ENCODE measurements around the gene ADRA2C.

GRCh38 chr4:3785292-3785565, 19.0 kb downstream of the ADRA2C start:
- TF ChIP-seq, protein P1, sequence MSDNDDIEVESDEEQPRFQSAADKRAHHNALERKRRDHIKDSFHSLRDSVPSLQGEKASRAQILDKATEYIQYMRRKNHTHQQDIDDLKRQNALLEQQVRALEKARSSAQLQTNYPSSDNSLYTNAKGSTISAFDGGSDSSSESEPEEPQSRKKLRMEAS (IDR thresholded peaks at IDR 0.05): no peak
- TF ChIP-seq, protein P2, sequence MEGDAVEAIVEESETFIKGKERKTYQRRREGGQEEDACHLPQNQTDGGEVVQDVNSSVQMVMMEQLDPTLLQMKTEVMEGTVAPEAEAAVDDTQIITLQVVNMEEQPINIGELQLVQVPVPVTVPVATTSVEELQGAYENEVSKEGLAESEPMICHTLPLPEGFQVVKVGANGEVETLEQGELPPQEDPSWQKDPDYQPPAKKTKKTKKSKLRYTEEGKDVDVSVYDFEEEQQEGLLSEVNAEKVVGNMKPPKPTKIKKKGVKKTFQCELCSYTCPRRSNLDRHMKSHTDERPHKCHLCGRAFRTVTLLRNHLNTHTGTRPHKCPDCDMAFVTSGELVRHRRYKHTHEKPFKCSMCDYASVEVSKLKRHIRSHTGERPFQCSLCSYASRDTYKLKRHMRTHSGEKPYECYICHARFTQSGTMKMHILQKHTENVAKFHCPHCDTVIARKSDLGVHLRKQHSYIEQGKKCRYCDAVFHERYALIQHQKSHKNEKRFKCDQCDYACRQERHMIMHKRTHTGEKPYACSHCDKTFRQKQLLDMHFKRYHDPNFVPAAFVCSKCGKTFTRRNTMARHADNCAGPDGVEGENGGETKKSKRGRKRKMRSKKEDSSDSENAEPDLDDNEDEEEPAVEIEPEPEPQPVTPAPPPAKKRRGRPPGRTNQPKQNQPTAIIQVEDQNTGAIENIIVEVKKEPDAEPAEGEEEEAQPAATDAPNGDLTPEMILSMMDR (IDR thresholded peaks at IDR 0.05): no peak
